T-cell (primary cell): ENCODE results near the gene ZNF276. TPM values are rescaled to one million over a fixed set of nuclear protein-coding genes. Genes with fewer than 3 reads are reported as not detected.

Source experiments
- ATAC-seq, 4 experiments: fragments of 200-7000 bp in 3 of 4; fragments of 150-1000 bp in 1 of 4; cut with Tn5 transposase; replicated peaks in 1 of 4; 1 replicate in 3 of 4; 2 replicates in 1 of 4; pipeline ENCODE4 v1.10.0; 2021; ENCODE audit warnings: moderate library complexity in 3 of 4, mild to moderate bottlenecking in 2 of 4, moderate number of reproducible peaks in 1 of 4
- CTCF ChIA-PET, 2 donors: fragments of 300-600 bp; sonication (Branson Sonifier 250); formaldehyde crosslinking; loops; one replicate each; lab custom pipeline; 2022; ENCODE audit warnings: antibody characterized with exemption in 2 of 2; lab: Charles Lee
- POLR2A ChIA-PET, 2 donors: fragments of 300-600 bp; sonication (Branson Sonifier 250); formaldehyde crosslinking; loops; one replicate each; lab custom pipeline; 2022; ENCODE audit warnings: antibody characterized with exemption in 2 of 2; lab: Charles Lee
- DNase-seq, 35 experiments: peaks; one replicate each; pipeline versions ENCODE4 v3.0.0 to v3.0.0-alpha.2; 2013 to 2023
- H3K27ac ChIP-seq: one replicate; pipeline ENCODE4 v1.5.1; 2013; ENCODE audit warnings: low read length
- H3K27me3 ChIP-seq, 2 experiments: replicated peaks in 1 of 2; 1 replicate in 1 of 2; 2 replicates in 1 of 2; pipeline versions ENCODE4 v1.6.1 to v1.7.0; 2013; ENCODE audit warnings: low read length in 1 of 2, mixed read lengths in 1 of 2; ENCODE audit not compliant: control insufficient read depth in 2 of 2, insufficient read depth in 2 of 2; ENCODE audit errors: extremely low read depth in 1 of 2
- H3K36me3 ChIP-seq, 2 donors: 1 replicate in 1 of 2; 2 replicates in 1 of 2; pipeline versions ENCODE4 v1.6.1 to v1.7.0; 2013; ENCODE audit warnings: low read length in 1 of 2; ENCODE audit not compliant: control insufficient read depth in 2 of 2, insufficient read depth in 1 of 2; ENCODE audit errors: extremely low read depth in 1 of 2
- H3K4me1 ChIP-seq, 2 experiments: 1 replicate in 1 of 2; 2 replicates in 1 of 2; pipeline versions ENCODE4 v1.6.1 to v1.7.0; 2013; ENCODE audit warnings: low read length in 2 of 2, mixed read lengths in 1 of 2; ENCODE audit not compliant: insufficient read depth in 2 of 2, control insufficient read depth in 1 of 2; ENCODE audit errors: extremely low read depth in 1 of 2
- H3K4me3 ChIP-seq, 2 donors: 1 replicate in 1 of 2; 2 replicates in 1 of 2; pipeline versions ENCODE4 v1.5.1 to v1.7.0; 2013; ENCODE audit warnings: mild to moderate bottlenecking in 2 of 2, low read length in 1 of 2, moderate library complexity in 1 of 2; ENCODE audit not compliant: control insufficient read depth in 1 of 2; ENCODE audit errors: extremely low read depth in 1 of 2
- H3K9me3 ChIP-seq: 2 replicates; pipeline ENCODE4 v1.7.0; 2013
- H3K27ac Mint-ChIP-seq, 2 donors: one replicate each; pipeline ENCODE4 v1.8.0; 2020 to 2021; ENCODE audit warnings: mild to moderate bottlenecking in 2 of 2, mixed read lengths in 2 of 2
- H3K27me3 Mint-ChIP-seq, 2 donors: one replicate each; pipeline ENCODE4 v1.8.0; 2021 to 2022; ENCODE audit warnings: mixed read lengths in 2 of 2
- H3K36me3 Mint-ChIP-seq: one replicate; pipeline ENCODE4 v1.8.0; 2021; ENCODE audit warnings: mixed read lengths
- H3K4me1 Mint-ChIP-seq, 3 donors: one replicate each; pipeline ENCODE4 v1.8.0; 2020 to 2022; ENCODE audit warnings: mixed read lengths in 3 of 3, mild to moderate bottlenecking in 1 of 3
- H3K4me3 Mint-ChIP-seq, 3 donors: one replicate each; pipeline ENCODE4 v1.8.0; 2020 to 2022; ENCODE audit warnings: mild to moderate bottlenecking in 3 of 3, mixed read lengths in 3 of 3, moderate library complexity in 3 of 3
- H3K9me3 Mint-ChIP-seq, 3 donors: one replicate each; pipeline ENCODE4 v1.8.0; 2020 to 2022; ENCODE audit warnings: mixed read lengths in 3 of 3
- WGBS: methylation state at CpG from one replicate; pipeline ENCODE4 v1.1.5; 2013; ENCODE audit warnings: missing lambda C conversion rate; ENCODE audit not compliant: insufficient coverage; 5-methylcytosine and 5-hydroxymethylcytosine counted together
- total RNA-seq, 35 experiments: library from RNA in 6 of 35; stranded (reverse) in 6 of 35; fragments of 120-200 nt in 1 of 35; gene quantifications; one replicate each; pipeline versions ENCODE4 v1.2.1 to v1.2.4 and lab custom pipeline; 2013 to 2026

Gene ZNF276
- total RNA-seq, 5 donors from 2014 or later (not counting 1 experiment from before 2014, with no cell fraction given), result 131 to 203 (median 195) TPM

DNA sequence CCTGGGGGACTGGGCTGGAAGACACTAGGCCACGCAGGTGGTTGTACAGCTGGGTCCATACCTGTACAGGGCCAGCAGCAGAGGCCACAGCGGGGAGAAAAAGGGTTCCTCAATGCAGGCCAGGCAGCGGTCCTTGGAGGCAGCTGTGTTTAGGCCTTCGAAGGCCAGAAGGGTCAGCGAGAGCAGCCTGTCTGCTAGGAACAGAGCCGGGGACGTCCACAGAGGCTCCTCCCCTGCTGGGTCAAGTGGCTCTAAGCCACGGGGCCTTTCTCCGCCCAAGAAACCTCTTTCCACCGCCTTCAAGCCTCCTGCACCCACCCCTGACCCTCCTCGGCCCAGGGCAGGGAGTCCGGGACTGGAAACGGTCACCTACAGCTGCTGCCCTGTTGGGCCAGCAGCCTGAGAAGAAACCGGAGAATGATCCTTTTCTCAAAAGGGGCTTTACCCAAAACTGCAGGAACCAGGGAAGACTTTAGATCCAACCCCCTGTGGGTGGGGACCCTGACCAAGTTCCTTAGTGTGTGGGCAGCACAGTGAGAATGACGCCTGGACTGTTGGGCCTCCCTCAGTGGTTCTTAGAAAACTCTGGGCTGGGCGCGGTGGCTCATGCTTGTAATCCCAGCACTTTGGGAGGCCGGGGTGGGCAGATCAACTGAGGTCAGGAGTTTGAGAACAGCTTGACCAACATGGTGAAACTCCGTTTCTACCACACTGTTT is 11.5 kb upstream of the ZNF276 start:
- peak overlapping the region in 2 of 3 donors; percentile 13 to 28 for H3K4me3 Mint-ChIP-seq
- no peaks in the 10 kb centered on the region for H3K36me3 Mint-ChIP-seq
- Histone ChIP-seq H3K9me3 (no peaks in the 10 kb centered on the region), H3K4me1 (peaks cover 0 to 31% of the 10 kb centered on the region in 2 experiments), H3K4me3 (no peak overlapping the region), H3K36me3 (no peaks in the 10 kb centered on the region), H3K27me3 (peaks cover 0 to 12% of the 10 kb centered on the region in 2 experiments), H3K27ac (no peak overlapping the region)
- 90% methylated on average over 18 of the region's 19 CpGs for WGBS
- POLR2A ChIA-PET, result no interaction called here
- peaks cover 5 to 11% (median 11%) of the 10 kb centered on the region in 3 donors for H3K4me1 Mint-ChIP-seq
- CTCF ChIA-PET, result no interaction called here
- no peaks in the 10 kb centered on the region for H3K27me3 Mint-ChIP-seq
- no peak overlapping the region for H3K27ac Mint-ChIP-seq
- DNase-seq (no peak), ATAC-seq (no peak)
- H3K9me3 Mint-ChIP-seq, result no peaks in the 10 kb centered on the region

DNA sequence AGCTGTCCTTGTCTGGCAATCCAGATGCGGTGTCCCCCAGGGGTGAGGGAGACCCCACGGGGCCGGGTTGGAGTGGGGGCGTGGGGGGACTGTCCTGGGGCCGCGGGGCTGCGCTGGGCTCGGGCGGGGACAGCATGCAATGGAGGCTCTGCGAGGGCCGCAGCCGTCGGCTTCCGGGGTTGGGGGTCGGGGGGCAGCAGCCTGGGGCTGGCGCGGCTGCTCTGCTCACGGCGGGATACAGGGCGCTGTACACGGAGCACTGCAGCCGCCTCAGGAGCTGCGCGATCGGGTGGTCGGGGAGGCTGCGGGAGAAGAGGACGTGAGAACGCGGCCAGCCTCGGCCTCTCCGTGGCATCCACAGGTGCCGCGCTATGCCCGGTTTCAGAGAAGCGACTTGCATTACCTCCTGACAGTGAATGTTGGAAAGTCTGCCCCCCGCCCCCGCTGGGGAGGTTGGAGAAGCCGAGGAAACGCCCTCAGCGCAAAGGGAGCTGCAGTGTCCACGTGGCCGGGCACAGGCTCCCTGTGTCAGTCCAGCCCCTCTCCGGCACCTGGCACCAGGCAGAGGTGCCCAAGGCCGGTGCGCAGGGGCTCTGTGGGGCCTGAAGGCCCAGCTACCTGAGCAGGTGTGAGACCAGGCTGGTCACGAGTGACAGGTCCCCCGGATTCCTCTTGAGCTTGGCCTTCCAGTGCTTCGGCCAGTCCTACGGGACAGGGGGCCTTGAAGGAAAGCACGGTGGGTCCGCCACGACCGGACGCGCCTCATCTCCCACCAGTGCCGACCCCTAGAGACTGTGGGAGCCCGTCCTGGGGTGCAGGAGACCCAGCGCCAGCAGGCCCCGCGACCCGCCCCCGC is 10.4 kb upstream of the ZNF276 start:
- H3K4me3 ChIP-seq, result no peak overlapping the region
- Mint-ChIP-seq H3K36me3 (no peaks in the 10 kb centered on the region), H3K27me3 (no peaks in the 10 kb centered on the region), H3K4me3 (no peak overlapping the region), H3K27ac (no peak overlapping the region), H3K9me3 (no peaks in the 10 kb centered on the region), H3K4me1 (peaks cover 3 to 10% (median 9%) of the 10 kb centered on the region in 3 donors)
- H3K27me3 ChIP-seq, result peaks cover 0 to 9% of the 10 kb centered on the region in 2 experiments
- POLR2A ChIA-PET, result no interaction called here
- CTCF ChIA-PET, result interaction anchor here in 1 of 2 donors (1.1 kb wide), 1 partner anchor 82 kb away, joined by 3 read pairs; no protein-coding TSS in a partner anchor
- peaks cover 0 to 25% of the 10 kb centered on the region in 2 experiments for H3K4me1 ChIP-seq
- no peaks in the 10 kb centered on the region for H3K36me3 ChIP-seq
- no peak overlapping the region for H3K27ac ChIP-seq
- WGBS, result 93% methylated on average over 55 of the region's 63 CpGs
- ATAC-seq (peak in 2 of 4 experiments; percentile 3 to 11), DNase-seq (no peak)
- H3K9me3 ChIP-seq, result no peaks in the 10 kb centered on the region

DNA sequence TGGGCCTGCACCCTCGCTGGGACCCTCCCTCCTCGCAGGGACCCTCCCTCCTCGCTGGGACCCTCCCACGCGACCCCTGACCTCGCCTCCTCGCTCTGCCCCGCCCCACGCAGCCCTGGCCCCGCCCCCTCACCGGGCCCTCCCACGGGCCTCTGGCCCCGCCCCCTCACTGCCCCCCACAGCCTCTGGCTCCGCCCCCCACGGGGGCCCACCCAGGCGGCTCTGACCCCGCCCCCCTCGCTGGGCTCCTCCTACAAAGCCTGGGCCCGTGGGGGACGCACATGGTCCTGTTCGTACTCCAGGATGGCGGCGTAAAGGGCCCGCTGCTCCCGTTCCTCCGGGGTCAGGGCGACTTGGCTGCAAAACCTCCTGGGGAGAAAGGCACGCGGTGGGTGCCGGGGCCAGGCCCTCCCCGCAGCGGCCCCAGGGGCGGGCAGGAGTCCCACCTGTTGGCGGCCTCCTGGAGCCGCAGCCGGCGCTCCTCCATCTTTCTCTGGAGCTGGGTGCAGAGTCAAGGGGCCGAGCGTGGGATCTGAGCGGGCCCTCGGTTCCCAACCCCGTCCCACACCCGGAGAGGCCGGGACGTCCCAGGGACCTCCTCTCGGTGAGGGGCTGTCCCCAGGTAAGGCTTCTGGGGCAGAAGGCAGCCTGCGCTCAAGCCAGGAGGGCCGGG is 9.6 kb upstream of the ZNF276 start:
- H3K4me3 Mint-ChIP-seq, result peak overlapping the region; percentile 53 to 64 (median 61)
- Histone ChIP-seq H3K36me3 (no peaks in the 10 kb centered on the region), H3K4me3 (peak overlapping the region; percentile 48 to 55), H3K9me3 (no peaks in the 10 kb centered on the region), H3K4me1 (peaks cover 0 to 20% of the 10 kb centered on the region in 2 experiments), H3K27ac (no peak overlapping the region), H3K27me3 (peaks cover 0 to 9% of the 10 kb centered on the region in 2 experiments)
- WGBS, result under 1% methylated on average over 30 of the region's 48 CpGs
- DNase-seq (peak in 34 of 35 experiments; percentile 23 to 81 (median 57)), ATAC-seq (peak; percentile 83 to 89 (median 89))
- ChIA-PET CTCF (interaction anchor here (0.5 to 1.1 kb wide), 2 partner anchors 81 to 133 kb away, joined by 3 to 4 read pairs; no protein-coding TSS in a partner anchor), POLR2A (no interaction called here)
- no peaks in the 10 kb centered on the region for H3K36me3 Mint-ChIP-seq
- peaks cover 0 to 7% (median 3%) of the 10 kb centered on the region in 3 donors for H3K4me1 Mint-ChIP-seq
- no peak overlapping the region for H3K27ac Mint-ChIP-seq
- H3K27me3 Mint-ChIP-seq, result no peaks in the 10 kb centered on the region
- H3K9me3 Mint-ChIP-seq, result no peaks in the 10 kb centered on the region

DNA sequence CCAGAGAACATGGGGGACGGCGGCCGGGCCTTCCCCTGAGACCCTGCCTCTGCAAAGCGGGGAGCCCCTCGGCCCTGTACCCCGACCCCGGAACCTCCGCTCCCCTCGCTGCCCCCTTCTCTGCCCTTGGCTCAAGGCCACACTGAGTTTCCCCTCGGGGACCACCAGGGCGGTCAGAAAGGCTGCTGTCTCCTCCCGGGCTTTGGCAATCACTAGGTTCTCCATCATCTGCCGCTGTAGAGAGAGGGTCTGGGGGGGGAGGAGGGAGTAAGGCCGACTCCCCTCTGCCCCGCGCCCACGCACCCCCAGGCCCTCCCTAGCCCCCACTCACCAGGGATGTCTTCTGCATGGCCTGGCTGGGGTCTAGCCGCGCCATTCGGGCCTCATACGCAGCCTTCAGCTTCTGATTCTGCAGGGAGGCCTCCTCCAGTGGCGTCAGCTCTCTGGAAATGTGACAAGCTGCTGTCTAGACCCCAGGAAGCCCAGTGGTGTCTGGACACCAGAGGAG is 9.0 kb upstream of the ZNF276 start:
- Histone ChIP-seq H3K36me3 (no peaks in the 10 kb centered on the region), H3K4me3 (peak overlapping the region; percentile 48 to 55), H3K27me3 (peaks cover 0 to 9% of the 10 kb centered on the region in 2 experiments), H3K4me1 (peaks cover 0 to 20% of the 10 kb centered on the region in 2 experiments), H3K9me3 (no peaks in the 10 kb centered on the region), H3K27ac (no peak overlapping the region)
- ATAC-seq (no peak), DNase-seq (no peak)
- Mint-ChIP-seq H3K36me3 (no peaks in the 10 kb centered on the region), H3K4me1 (peaks cover 0 to 7% (median 3%) of the 10 kb centered on the region in 3 donors), H3K4me3 (peak overlapping the region; percentile 49 to 64 (median 53)), H3K27me3 (no peaks in the 10 kb centered on the region), H3K9me3 (no peaks in the 10 kb centered on the region), H3K27ac (no peak overlapping the region)
- 30% methylated on average over 12 of the region's 22 CpGs for WGBS
- POLR2A ChIA-PET, result no interaction called here
- CTCF ChIA-PET, result interaction anchor here in 1 of 2 donors (0.5 to 1.0 kb wide), 2 partner anchors 12 to 134 kb away, joined by 3 to 4 read pairs; no protein-coding TSS in a partner anchor

DNA sequence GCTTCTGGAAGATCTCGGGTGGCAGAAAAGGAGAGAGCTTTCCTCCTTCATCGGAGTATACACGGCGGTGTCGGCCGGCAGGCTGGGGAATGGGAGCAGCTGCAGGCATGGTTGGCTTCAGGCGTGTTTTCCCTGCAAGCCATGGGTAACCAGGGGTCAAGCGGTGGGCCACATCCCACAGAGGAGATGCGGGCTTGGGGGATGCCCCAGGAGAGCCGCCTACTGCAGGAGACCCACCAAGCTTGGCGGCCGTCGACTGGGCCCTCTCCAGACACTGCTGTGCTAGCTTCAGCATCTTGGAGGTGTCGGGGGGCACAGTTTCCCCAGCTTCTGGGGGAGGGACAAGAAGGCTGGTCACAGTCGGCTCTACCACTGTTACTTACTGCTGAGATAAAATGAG is 4.8 kb upstream of the ZNF276 start:
- no peak for DNase-seq
- ATAC-seq, result no peak
- Mint-ChIP-seq H3K27me3 (no peaks in the 10 kb centered on the region), H3K36me3 (no peaks in the 10 kb centered on the region), H3K27ac (no peak overlapping the region), H3K4me1 (peaks cover 11 to 19% (median 16%) of the 10 kb centered on the region in 3 donors), H3K9me3 (no peaks in the 10 kb centered on the region), H3K4me3 (no peak overlapping the region)
- Histone ChIP-seq H3K27ac (no peak overlapping the region), H3K4me3 (no peak overlapping the region), H3K36me3 (no peaks in the 10 kb centered on the region), H3K4me1 (peaks cover 2 to 24% of the 10 kb centered on the region in 2 experiments), H3K9me3 (no peaks in the 10 kb centered on the region), H3K27me3 (peaks cover 0 to 9% of the 10 kb centered on the region in 2 experiments)
- ChIA-PET POLR2A (interaction anchor here (0.5 to 0.6 kb wide), 3 partner anchors 38 to 69 kb away, joined by 3 to 6 read pairs (median 5); no protein-coding TSS in a partner anchor), CTCF (interaction anchor here (0.5 to 0.6 kb wide), 2 partner anchors 20 to 32 kb away, joined by 3 to 4 read pairs; no protein-coding TSS in a partner anchor)
- WGBS, result 98% methylated on average over 12 of the region's 15 CpGs
